GM21515 (cell line): ENCODE results near the gene RNF32.
"Not testable (repeated sequence)": the region's sequence is repeated elsewhere in the genome, so short reads cannot be mapped to it uniquely, and the experiment has no call there.

ENCODE experiments used
- ATAC-seq: cut with Tn5 transposase; IDR thresholded peaks from one replicate; pipeline ENCODE4 v1.9.1; 2021; ENCODE audit not compliant: unreplicated experiment

The RNF32 gene

GRCh38 chr7:156614434-156615264, 25.9 kb upstream of the RNF32 start:
- no peak for ATAC-seq

GRCh38 chr7:156616269-156617202, 24.0 kb upstream of the RNF32 start:
- no peak for ATAC-seq

- ATAC-seq = no peak
Observed at GRCh38 chr7:156617215-156617614, 23.4 kb upstream of the RNF32 start.

GRCh38 chr7:156618078-156618779, 22.3 kb upstream of the RNF32 start:
- no peak for ATAC-seq

GRCh38 chr7:156618780-156619367, 21.7 kb upstream of the RNF32 start:
- ATAC-seq = no peak

- ATAC-seq = not testable (repeated sequence)
Observed at GRCh38 chr7:156619488-156620290, 20.9 kb upstream of the RNF32 start.

- ATAC-seq = no peak
Observed at GRCh38 chr7:156620291-156620675, 20.3 kb upstream of the RNF32 start.

- ATAC-seq = no peak
Observed at GRCh38 chr7:156621652-156622051, 18.9 kb upstream of the RNF32 start.

- no peak for ATAC-seq
Observed at GRCh38 chr7:156625580-156625979, 15.0 kb upstream of the RNF32 start.

- ATAC-seq = no peak
Observed at GRCh38 chr7:156626220-156626895, 14.2 kb upstream of the RNF32 start.

GRCh38 chr7:156628562-156628961, 12.0 kb upstream of the RNF32 start:
- ATAC-seq = no peak

- ATAC-seq = no peak
Observed at GRCh38 chr7:156629873-156630272, 10.7 kb upstream of the RNF32 start.

- no peak for ATAC-seq
Observed at GRCh38 chr7:156634117-156634516, 6.5 kb upstream of the RNF32 start.

- no peak for ATAC-seq
Observed at GRCh38 chr7:156635529-156636385, 4.8 kb upstream of the RNF32 start.

GRCh38 chr7:156637093-156637492, 3.5 kb upstream of the RNF32 start:
- not testable (repeated sequence) for ATAC-seq

GRCh38 chr7:156638443-156639077, 2.0 kb upstream of the RNF32 start:
- no peak for ATAC-seq

- no peak for ATAC-seq
Observed at GRCh38 chr7:156639426-156640256, 933 bp upstream of the RNF32 start.
